Stimulated activated CD4-positive, alpha-beta T cell treated with anti-CD3 and anti-CD28 coated beads, Interleukin-1b, Interleukin-23, amount 100 ng/mL, for 4 hours (primary cell): ENCODE data around the gene NDUFB4.
"Not testable (repeated sequence)": the region's sequence is repeated elsewhere in the genome, so short reads cannot be mapped to it uniquely, and the experiment has no call there.

ENCODE experiments used
- DNase-seq, 2 donors: peaks; one replicate each; pipeline ENCODE4 v3.0.0-alpha.2; 2020; ENCODE audit warnings: low read depth in 2 of 2

The NDUFB4 gene

GRCh38 chr3:120637851-120638559, 41.9 kb downstream of the NDUFB4 start:
- no peak for DNase-seq

- DNase-seq: not testable (repeated sequence)
Observed at GRCh38 chr3:120638820-120639219, 42.7 kb downstream of the NDUFB4 start.

DNA sequence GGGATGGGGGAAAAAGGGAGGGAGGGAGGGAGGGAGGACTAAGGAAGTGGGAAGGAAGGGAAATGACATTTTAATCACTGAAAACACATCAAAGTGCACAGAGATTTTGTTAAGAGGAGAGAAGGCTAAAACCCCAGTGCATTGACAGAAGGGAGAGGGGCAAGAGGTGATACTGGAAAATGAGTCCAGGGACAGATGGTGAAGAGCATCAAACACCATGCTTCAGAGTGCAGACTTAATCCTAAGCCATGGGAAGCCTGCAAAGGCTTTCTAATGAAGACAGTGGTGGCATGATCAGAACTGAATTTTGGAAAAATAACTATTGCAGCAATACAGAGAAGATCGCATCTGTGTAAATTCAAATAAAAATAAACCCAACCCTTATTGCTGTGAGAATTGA, 44.1 kb downstream of the NDUFB4 start:
- no peak for DNase-seq

GRCh38 chr3:120641696-120642246, 45.6 kb downstream of the NDUFB4 start:
- no peak for DNase-seq

DNA sequence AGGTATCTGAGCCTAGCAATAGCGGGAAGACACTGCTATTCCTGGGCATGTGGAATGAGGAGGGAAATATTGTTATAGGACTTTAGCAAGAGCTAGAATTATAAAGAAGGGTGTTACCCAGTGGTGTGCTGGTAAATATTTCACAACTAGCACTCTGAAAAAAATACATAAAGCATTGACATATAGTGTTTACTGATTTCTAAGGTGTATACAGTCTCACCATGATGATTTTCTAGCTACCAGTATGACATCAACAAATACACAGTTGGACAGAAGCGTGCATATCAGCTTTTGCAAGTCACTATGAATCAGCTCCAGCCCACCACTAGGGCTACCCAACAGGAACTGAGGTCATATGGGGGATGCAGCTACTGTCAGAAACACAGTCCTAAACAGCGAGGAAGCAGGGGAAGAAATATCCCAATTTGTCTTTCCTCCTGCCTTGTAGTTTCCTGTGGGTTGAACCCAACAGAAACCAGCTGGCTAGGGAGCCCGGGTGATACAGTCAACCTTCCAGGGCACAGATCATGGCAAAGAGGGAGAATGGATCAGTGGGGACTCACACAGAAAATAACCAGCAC, 46.3 kb downstream of the NDUFB4 start:
- no peak for DNase-seq

DNA sequence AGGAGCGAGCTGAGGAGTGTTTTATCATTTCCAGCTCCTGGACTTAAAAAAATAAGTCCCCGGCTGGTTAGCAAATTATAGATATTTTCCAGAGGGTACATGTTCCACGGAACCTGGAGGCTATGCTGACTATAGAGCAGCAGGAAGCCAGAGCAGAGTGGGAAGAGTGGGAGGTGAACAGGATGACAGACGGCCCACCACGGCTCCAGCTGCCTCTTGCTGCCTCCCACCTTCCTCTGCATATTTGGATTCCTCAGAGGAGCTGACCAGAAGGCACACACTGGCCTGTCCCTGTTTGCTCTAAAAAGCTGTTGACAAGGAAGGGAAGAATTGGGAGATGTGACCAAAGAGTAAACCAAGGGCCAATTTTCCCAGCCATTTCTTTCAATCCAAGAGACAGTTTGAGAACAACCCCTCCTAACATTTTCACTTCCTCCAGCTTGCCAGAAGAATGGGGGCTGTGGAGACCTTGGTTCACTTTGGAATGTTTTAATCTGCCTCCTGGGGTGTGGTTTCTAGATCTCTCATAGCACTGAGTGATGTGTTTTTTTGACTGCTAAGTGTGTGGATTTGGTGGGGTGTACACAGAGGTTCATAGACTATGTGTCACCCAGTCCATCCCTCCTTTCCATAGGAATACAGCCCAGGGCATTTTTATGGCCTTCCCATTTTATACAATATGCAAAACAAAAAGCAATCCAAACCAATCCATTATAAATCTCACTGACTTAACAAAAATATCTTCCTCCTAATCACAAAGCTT, 49.1 kb downstream of the NDUFB4 start:
- DNase-seq: no peak

DNA sequence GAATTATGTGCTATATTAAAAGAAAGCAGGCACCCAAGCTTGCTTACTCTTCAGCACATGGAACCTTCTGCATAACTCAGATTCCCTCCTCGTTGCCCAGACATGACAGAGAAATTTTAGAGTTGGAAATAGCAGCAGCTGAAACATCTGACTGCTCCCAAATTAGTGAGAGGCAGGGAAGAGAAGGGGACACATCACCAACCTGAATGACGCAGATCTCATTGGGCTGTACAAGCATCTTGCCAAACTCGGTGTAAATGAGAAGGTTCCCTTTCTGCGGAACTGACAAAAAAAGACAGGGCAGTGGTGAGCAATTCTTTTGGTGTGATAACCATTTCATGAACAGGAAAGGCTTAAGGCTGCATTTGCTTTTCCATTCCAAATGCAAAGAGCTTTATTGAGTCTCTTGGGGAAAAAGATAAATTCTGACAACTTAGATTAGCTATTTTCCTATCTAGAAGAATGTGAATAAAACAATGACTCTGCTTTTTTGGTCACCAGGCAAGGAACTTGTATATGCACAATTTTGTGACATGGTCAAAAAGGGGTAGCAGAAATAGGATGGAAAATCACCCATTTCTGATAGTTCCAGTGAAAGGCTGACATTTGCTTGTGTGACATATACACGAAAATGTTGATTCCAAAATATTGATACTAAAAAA, 50.8 kb downstream of the NDUFB4 start:
- DNase-seq: no peak

GRCh38 chr3:120648290-120648689, 52.2 kb downstream of the NDUFB4 start:
- DNase-seq: no peak

- DNase-seq: no peak
Observed at GRCh38 chr3:120649830-120650233, 53.7 kb downstream of the NDUFB4 start.

- no peak for DNase-seq
Observed at GRCh38 chr3:120650311-120650710, 54.2 kb downstream of the NDUFB4 start.
